Mesenteric fat pad (tissue), 1 donor: ENCODE data around the gene FNDC10. TPM values are rescaled to one million over a fixed set of nuclear protein-coding genes. Genes with fewer than 3 reads are reported as not detected.

Experiments used
- DNase-seq: peaks from one replicate; pipeline ENCODE4 v3.0.0-alpha.2; 2020; ENCODE audit warnings: low spot score
- total RNA-seq: library from RNA; stranded (reverse); fragmentation: NEBNext Ultra II Directional; extraction: Animal tissue kit (Norgen Biotek cat#: 25700); gene quantifications from one replicate; pipeline ENCODE4 v1.2.1, GENCODE V29; 2021
- donor health status: DM: yes; HTN: yes; CAD: no.

Gene FNDC10
- total RNA-seq, 1 donor from 2014 or later, result 2.9 TPM

DNA sequence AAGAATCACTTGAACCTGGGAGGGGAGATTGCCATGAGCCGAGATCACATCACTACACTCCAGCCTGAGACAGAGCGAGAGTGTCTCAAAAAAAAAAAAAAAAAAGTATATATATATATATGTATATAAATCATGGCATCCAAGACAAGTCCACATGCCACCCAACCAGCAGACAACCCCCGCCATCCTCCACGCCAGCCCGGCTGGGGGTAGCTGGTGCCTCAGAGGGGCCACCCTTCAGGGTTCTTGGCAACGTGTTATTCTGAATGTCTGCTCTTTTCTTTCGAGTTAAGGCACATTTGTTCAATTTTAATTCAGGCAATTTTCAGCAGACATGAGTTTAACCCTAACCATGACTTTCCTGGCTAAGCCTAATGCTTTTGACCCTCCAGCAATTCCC lies 49.8 kb downstream of the FNDC10 start:
- DNase-seq, result no peak

DNA sequence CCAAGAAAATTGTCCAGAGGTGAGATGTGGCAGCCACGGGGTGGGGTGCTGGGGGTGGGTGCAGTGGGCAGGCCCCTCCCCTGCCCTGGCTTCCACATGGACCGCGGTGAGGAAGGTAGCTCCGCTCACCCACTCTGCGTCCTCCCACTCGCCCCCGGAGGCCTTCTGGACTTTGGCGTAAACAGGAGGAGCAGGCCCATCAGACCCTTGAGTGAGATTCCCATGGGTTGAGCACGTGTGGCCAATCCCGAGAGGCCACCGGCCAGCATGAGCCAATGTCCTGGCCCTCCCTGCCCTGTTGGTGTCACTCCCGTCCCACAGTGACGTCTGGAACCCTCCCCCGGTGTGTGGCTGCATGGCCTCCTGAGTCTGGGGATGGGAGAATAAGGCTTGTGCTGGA lies 51.3 kb downstream of the FNDC10 start:
- no peak for DNase-seq

Other genes starting within 250 kb of the FNDC10 start
- gene MXRA8, start 241.6 kb downstream of the FNDC10 start, total RNA-seq, result 109 TPM
- 120 TPM for gene AURKAIP1, start 224.9 kb downstream of the FNDC10 start, total RNA-seq
- gene CCNL2, start 200.8 kb downstream of the FNDC10 start, total RNA-seq, result 162 TPM
- 122 TPM for gene MRPL20, start 192.8 kb downstream of the FNDC10 start, total RNA-seq
- 4.1 TPM for gene ANKRD65, start 178.9 kb downstream of the FNDC10 start, total RNA-seq
- 41.1 TPM for gene VWA1, start 164.4 kb downstream of the FNDC10 start, total RNA-seq
- gene ATAD3C, start 150.4 kb downstream of the FNDC10 start, total RNA-seq, result 0.51 TPM
- gene ATAD3B, start 128.4 kb downstream of the FNDC10 start, total RNA-seq, result 12.6 TPM
- gene ATAD3A, start 88.0 kb downstream of the FNDC10 start, total RNA-seq, result 26.2 TPM
- gene TMEM240, start 59.5 kb downstream of the FNDC10 start, total RNA-seq, result 1.4 TPM
- 144 TPM for gene SSU72, start 25.3 kb downstream of the FNDC10 start, total RNA-seq
- gene MIB2, start 15.4 kb upstream of the FNDC10 start, total RNA-seq, result 37.9 TPM
- 17.2 TPM for gene MMP23B, start 32.0 kb upstream of the FNDC10 start, total RNA-seq
- gene CDK11B, start 58.9 kb upstream of the FNDC10 start, total RNA-seq, result 20.8 TPM
- 27.7 TPM for gene SLC35E2B, start 92.7 kb upstream of the FNDC10 start, total RNA-seq
- gene CDK11A, start 124.2 kb upstream of the FNDC10 start, total RNA-seq, result 45.5 TPM
- 165 TPM for gene NADK, start 178.3 kb upstream of the FNDC10 start, total RNA-seq